ENCODE measurements around the gene GBP7.

GBP7 gene

DNA sequence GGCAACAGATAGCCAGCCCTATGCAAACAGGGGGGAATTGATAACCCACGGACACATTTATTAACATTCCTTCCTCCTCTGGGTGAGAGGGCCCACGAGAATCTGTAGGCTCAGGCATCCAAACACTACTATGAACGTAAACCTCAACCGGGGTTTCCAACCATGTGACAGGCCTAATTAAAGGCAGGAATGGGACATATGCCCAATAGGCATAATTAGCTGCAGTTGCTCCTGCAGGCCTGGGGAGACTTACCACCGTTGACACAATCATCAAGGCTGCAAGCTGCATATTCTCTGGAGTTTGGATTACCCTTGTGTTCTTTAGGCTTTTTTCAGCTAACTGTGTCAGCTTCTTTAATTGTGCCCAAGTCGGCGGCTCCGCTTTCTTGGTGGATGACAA lies 88.6 kb downstream of the GBP7 start:
- ChIA-PET CTCF (interaction anchor here (1.1 to 1.2 kb wide), 3 partner anchors 12 to 366 kb away, joined by 3 read pairs; partner anchors contain the start of gene GBP2), POLR2A (no interaction called here)
- WGBS (ENCODE audit: insufficient coverage), result 81% methylated on average over 5 of the region's 8 CpGs
- no peak overlapping the region for H3K27ac ChIP-seq (ENCODE audit: insufficient read depth in 1 of 2, low read depth in 1 of 2, low read length in 2 of 2, poor library complexity in 1 of 2, severe bottlenecking in 2 of 2)
- no peaks in the 10 kb centered on the region for H3K4me1 ChIP-seq (ENCODE audit: control extremely low read depth in 1 of 4, control insufficient read depth in 4 of 4, insufficient read depth in 4 of 4, low read length in 3 of 4)
- no peak for DNase-seq
- H3K27me3 ChIP-seq (replicated peaks in 2 of 5; ENCODE audit: control insufficient read depth in 4 of 5, insufficient read depth in 5 of 5, low read length in 4 of 5), result no peaks in the 10 kb centered on the region
- no peaks in the 10 kb centered on the region for H3K36me3 ChIP-seq (ENCODE audit: control insufficient read depth in 4 of 4, insufficient read depth in 4 of 4, low read length in 3 of 4)
- H3K4me3 ChIP-seq (ENCODE audit: control insufficient read depth in 1 of 7, extremely low read depth in 1 of 7, insufficient read depth in 4 of 7, low read depth in 2 of 7, low read length in 6 of 7), result no peak overlapping the region
- no peaks in the 10 kb centered on the region for H3K9me3 ChIP-seq (ENCODE audit: control extremely low read depth in 1 of 5, control insufficient read depth in 4 of 5, insufficient read depth in 2 of 5, low read depth in 1 of 5, low read length in 4 of 5)

- peaks cover 0 to 2% (median 0%) of the 10 kb centered on the region in 4 experiments for H3K36me3 ChIP-seq (ENCODE audit: control insufficient read depth in 4 of 4, insufficient read depth in 4 of 4, low read length in 3 of 4)
- ChIA-PET POLR2A (interaction anchor here (0.7 kb wide), 1 partner anchor 32 kb away, joined by 3 read pairs; no protein-coding TSS in a partner anchor), CTCF (interaction anchor here (0.8 to 2.1 kb wide), 11 partner anchors 9 to 278 kb away, joined by 3 to 23 read pairs (median 3); partner anchors contain the start of gene GBP6)
- H3K4me3 ChIP-seq (ENCODE audit: control insufficient read depth in 1 of 7, extremely low read depth in 1 of 7, insufficient read depth in 4 of 7, low read depth in 2 of 7, low read length in 6 of 7), result no peak overlapping the region
- no peaks in the 10 kb centered on the region for H3K4me1 ChIP-seq (ENCODE audit: control extremely low read depth in 1 of 4, control insufficient read depth in 4 of 4, insufficient read depth in 4 of 4, low read length in 3 of 4)
- H3K27ac ChIP-seq (ENCODE audit: insufficient read depth in 1 of 2, low read depth in 1 of 2, low read length in 2 of 2, poor library complexity in 1 of 2, severe bottlenecking in 2 of 2), result no peak overlapping the region
- no peaks in the 10 kb centered on the region for H3K27me3 ChIP-seq (replicated peaks in 2 of 5; ENCODE audit: control insufficient read depth in 4 of 5, insufficient read depth in 5 of 5, low read length in 4 of 5)
- peaks cover 0 to 5% (median 0%) of the 10 kb centered on the region in 5 experiments for H3K9me3 ChIP-seq (ENCODE audit: control extremely low read depth in 1 of 5, control insufficient read depth in 4 of 5, insufficient read depth in 2 of 5, low read depth in 1 of 5, low read length in 4 of 5)
- DNase-seq, result peak in 2 of 3 donors; percentile 50 to 80
Measured at GRCh38 chr1:89085781-89086180, 90.0 kb downstream of the GBP7 start.

Measured in common myeloid progenitor, CD34-positive (primary cell).